Astrocyte of the cerebellum (primary cell): ENCODE data around the gene IGSF6.
A peak's percentile ranks its signal among the peaks of the same experiment; 100 is the strongest.
"Not testable (repeated sequence)": the region's sequence is repeated elsewhere in the genome, so short reads cannot be mapped to it uniquely, and the experiment has no call there.

ENCODE experiments used
- DNase-seq: peaks from one replicate; pipeline ENCODE4 v3.0.0-alpha.2; 2011; ENCODE audit warnings: low read depth
- H3K4me3 ChIP-seq: 2 replicates; pipeline ENCODE4 v1.5.1; 2011; ENCODE audit warnings: mild to moderate bottlenecking, low read depth, low read length, moderate library complexity
- in situ Hi-C: cut with HindIII; loops from 2 replicates; pipeline ENCODE4 v1.10.0; 2017; ENCODE audit warnings: low sequenced_read_pairs
- TF ChIP-seq, protein P1 (sequence below): IDR thresholded peaks from 2 replicates; pipeline ENCODE4 v1.5.1; 2012; ENCODE audit warnings: low read length, low read depth, moderate library complexity, mild to moderate bottlenecking; ENCODE audit errors: missing control alignments

Gene IGSF6

DNA sequence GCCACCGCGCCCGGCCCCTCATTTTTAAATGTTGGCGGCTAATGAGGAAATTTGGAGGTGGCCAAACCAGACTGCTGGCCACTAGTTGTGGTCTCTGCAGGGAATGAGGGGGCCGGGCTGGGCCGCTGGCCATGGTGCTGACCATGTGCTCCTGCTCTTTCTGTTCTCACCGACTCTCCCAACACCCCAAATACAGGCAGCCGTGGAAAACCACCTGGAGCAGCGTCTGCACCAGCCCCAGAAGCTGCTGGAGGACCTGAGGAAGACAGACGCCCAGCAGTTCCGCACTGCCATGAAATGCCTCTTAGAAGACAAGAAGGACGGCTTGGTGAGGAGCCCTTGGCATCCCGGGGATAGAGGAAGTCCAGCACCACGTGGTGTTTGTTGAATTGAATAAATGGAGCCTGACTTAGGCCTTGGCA is 32.6 kb upstream of the IGSF6 start:
- in situ Hi-C loops = no loop called here
- DNase-seq = no peak
- H3K4me3 ChIP-seq = no peak overlapping the region
- TF ChIP-seq, protein P1, sequence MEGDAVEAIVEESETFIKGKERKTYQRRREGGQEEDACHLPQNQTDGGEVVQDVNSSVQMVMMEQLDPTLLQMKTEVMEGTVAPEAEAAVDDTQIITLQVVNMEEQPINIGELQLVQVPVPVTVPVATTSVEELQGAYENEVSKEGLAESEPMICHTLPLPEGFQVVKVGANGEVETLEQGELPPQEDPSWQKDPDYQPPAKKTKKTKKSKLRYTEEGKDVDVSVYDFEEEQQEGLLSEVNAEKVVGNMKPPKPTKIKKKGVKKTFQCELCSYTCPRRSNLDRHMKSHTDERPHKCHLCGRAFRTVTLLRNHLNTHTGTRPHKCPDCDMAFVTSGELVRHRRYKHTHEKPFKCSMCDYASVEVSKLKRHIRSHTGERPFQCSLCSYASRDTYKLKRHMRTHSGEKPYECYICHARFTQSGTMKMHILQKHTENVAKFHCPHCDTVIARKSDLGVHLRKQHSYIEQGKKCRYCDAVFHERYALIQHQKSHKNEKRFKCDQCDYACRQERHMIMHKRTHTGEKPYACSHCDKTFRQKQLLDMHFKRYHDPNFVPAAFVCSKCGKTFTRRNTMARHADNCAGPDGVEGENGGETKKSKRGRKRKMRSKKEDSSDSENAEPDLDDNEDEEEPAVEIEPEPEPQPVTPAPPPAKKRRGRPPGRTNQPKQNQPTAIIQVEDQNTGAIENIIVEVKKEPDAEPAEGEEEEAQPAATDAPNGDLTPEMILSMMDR = no peak

DNA sequence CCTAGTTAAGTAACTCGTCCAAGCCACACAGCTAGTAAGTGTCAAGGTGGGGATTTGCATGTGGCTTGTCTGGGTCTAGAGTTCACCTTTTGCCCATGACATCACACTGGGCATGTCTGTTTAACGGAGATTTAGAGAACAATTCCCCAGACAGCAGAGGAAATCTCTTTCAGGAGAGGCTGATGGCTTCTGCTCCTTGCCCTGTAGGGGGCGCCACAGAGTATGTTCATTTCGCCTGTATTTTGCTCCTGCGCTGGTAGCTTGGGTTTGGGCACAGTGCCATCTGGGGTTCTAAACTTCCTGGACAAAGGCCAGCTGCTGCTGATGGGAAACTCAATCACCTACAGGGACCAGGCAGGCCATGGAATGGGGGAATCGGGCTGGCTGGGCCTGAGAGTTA is 31.8 kb upstream of the IGSF6 start:
- H3K4me3 ChIP-seq = no peak overlapping the region
- TF ChIP-seq, protein P1 = peak; percentile 22
- in situ Hi-C loops = no loop called here
- DNase-seq = no peak

DNA sequence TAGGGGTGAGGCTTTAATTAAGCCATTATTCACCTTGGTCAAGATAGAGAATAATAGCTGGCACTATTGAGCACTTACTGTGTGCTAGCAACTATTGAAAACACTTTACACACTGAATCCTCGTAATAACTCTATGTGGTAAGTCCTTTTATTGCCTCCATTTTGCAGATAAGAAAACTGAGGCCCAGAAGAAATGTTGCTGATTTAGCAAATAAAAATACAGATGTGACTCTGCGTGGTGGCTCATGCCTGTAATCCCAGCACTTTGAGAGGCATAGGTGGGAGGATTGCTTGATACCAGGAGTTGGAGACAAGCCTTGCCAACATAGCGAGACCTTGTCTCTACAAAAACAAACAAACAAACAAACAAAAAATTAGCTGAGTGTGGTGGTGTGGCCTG is 30.8 kb upstream of the IGSF6 start:
- no peak for DNase-seq
- no peak overlapping the region for H3K4me3 ChIP-seq
- in situ Hi-C loops = no loop called here
- TF ChIP-seq, protein P1 = no peak

DNA sequence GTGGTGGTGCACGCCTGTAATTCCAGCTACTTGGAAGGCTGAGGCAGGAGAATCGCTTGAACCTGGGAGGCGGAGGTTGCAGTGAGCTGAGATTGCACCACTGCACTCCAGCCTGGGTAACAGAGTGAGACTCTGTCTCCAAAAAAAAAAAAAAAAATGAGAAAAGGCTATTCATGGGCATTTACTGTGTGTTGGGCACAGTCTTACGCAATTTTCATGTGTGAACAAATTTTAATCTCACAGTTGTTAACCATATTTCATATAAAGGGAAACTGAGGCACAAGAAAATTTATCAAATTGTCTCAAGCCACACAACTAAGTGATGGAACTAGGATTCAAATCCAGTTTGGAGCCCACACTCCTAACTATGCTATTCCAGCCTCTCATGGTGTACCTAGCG is 28.3 kb upstream of the IGSF6 start:
- in situ Hi-C loops = not testable (repeated sequence)

DNA sequence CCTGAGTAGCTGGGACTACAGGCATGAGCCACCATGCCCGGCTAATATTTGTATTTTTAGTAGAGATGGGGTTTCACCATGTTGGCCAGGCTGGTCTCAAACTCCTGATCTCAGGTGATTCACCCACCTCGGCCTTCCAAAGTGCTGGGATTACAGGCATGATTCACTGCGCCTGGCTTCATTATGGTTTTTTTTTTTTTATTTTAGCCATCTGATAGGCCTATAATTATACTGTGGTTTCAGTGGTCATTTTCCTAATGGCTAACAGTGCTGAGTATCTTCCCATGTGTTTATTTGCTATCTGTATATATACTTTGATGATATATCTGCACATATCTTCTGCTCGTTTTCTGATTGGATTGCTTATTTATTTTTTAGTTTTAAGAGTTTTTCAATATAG is 22.0 kb upstream of the IGSF6 start:
- in situ Hi-C loops, H3K4me3 ChIP-seq, DNase-seq: not testable (repeated sequence)

More for the DNA sequence above, 28.3 kb upstream of the IGSF6 start:
- DNase-seq, H3K4me3 ChIP-seq: not testable (repeated sequence)

DNA sequence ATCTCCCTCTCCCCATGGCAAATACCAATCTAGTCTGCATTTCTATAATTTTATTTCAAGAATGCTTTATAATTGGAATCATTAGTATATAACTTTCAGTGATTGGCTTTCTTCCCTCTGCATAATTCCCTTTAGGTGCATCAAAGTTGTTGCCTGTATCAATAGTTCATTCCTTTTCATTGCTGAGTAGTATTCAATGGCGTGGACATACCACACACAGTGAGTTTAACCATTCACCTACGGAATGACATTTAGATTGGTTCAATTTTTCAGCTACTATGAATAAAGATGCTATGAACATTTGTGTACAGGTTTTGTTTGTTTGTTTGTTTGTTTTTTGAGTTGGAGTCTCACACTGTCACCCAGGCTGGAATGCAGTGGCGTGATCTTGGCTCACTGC is 21.1 kb upstream of the IGSF6 start:
- no peak overlapping the region for H3K4me3 ChIP-seq
- TF ChIP-seq, protein P1 = no peak
- in situ Hi-C loops = no loop called here
- DNase-seq = no peak

DNA sequence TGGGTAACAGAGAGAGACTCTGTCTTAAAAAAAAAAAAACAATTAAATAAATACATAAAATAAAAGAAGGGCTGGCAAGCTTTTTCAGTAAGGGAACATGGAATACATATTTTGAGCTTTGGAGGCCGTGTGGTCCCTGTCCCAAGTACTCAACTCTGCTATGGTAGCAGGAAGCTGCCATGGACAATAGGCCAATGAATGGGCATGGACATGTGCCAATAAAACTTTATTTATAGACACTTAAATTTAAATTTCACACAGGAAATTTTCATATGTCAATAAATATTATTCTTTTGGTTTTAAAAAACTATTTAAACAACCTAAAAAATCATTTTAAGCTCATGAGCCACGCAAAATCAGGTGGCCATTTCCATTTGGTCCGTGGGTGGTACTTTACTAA is 15.2 kb upstream of the IGSF6 start:
- no peak overlapping the region for H3K4me3 ChIP-seq
- in situ Hi-C loops = no loop called here
- DNase-seq = no peak
- TF ChIP-seq, protein P1 = no peak

DNA sequence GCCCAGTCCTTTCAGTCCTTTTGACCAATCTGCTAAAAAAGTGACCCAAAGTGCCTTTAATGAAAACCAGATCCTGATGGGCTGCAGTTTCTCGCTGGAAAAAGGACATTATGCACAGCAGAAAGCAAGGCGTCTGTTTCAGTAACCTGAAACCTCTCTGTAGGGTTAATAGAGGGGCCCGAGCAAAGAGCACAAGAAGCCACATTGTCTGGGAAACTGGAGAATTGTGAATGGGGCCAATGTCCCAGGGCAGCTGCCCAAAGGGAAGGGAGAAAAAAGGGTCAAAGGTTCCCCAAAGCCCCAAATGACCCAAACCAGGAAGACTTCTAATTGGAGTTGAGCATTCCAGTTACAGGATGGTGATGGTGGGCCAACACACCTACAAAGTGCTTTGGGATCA is 14.4 kb upstream of the IGSF6 start:
- DNase-seq = no peak
- in situ Hi-C loops = no loop called here

More for the DNA sequence above, 14.4 kb upstream of the IGSF6 start:
- no peak overlapping the region for H3K4me3 ChIP-seq
- TF ChIP-seq, protein P1 = no peak
